GM19035 (cell line): Measurements from ENCODE around the gene CACNA1C.
"Not testable (repeated sequence)": the region's sequence is repeated elsewhere in the genome, so short reads cannot be mapped to it uniquely, and the experiment has no call there.

ENCODE experiments used
- ATAC-seq: cut with Tn5 transposase; IDR thresholded peaks from one replicate; pipeline ENCODE4 v1.9.1; 2021; ENCODE audit not compliant: unreplicated experiment

Gene CACNA1C

DNA sequence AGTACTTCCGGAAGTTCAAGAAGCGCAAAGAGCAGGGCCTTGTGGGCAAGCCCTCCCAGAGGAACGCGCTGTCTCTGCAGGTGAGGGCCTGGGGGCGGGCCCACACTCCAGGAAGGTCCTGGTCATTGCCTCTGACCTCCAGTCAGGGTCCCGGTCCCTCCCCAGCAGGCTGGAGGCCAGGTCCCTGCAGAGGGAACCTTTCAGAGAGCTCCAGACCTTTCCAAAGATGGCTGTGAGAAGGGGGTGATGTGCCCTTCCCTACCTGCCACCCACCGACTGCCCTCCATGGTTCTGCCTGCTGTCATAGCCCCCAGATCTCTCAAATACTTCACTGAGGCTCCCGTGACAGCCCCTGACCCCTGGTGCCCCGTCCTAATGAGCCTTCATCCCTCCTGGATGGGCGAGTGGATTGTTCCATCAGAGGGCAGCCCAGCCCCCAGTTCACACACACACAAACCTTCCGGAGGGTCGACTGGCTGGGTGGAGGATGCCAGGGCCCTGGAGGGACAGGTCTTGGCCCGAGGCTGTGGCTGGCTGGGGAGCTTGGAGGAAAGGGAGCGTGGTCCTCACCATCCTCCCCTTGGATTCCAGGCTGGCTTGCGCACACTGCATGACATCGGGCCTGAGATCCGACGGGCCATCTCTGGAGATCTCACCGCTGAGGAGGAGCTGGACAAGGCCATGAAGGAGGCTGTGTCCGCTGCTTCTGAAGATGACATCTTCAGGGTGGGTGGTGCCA lies 624.5 kb downstream of the CACNA1C start:
- no peak for ATAC-seq

DNA sequence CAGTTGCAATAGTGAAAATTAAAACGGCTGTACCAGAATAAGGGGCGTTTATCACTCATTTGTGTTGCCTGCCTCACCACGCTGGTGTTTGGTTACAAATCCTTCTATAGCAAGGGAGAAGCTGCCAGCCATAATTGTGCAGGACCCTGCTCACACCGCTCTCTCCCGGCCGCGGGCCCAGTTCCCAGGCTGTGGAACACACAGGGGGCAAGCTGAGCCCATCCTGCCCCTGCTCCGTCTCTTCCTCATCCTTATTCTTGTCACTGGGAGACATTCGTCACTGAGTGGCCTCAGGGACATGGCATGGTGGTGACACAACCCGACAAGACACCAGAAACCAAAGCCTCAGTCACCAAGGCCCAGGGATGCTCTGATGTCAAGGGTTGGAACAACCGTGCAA lies 625.6 kb downstream of the CACNA1C start:
- ATAC-seq: no peak

DNA sequence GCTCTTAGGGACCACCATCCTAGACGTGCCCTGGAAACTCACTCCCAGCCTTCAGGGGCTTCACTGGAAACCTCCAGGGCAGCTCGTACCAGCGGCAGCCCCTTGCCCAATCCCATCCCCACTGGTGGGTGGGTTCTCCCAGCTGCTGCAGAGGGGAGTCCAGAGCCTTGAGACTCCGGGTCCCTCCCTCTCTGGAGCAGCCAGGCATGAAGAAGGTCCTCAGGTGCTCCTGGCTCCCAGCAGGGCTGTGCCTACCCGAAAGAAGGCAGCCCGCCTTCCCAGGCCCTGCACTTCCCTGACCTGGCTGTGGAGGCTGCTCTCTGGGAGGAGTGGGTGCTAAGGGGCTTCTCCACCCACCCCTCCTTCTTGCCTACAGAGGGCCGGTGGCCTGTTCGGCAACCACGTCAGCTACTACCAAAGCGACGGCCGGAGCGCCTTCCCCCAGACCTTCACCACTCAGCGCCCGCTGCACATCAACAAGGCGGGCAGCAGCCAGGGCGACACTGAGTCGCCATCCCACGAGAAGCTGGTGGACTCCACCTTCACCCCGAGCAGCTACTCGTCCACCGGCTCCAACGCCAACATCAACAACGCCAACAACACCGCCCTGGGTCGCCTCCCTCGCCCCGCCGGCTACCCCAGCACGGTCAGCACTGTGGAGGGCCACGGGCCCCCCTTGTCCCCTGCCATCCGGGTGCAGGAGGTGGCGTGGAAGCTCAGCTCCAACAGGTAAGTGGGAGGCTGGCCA lies 626.5 kb downstream of the CACNA1C start:
- ATAC-seq: no peak

DNA sequence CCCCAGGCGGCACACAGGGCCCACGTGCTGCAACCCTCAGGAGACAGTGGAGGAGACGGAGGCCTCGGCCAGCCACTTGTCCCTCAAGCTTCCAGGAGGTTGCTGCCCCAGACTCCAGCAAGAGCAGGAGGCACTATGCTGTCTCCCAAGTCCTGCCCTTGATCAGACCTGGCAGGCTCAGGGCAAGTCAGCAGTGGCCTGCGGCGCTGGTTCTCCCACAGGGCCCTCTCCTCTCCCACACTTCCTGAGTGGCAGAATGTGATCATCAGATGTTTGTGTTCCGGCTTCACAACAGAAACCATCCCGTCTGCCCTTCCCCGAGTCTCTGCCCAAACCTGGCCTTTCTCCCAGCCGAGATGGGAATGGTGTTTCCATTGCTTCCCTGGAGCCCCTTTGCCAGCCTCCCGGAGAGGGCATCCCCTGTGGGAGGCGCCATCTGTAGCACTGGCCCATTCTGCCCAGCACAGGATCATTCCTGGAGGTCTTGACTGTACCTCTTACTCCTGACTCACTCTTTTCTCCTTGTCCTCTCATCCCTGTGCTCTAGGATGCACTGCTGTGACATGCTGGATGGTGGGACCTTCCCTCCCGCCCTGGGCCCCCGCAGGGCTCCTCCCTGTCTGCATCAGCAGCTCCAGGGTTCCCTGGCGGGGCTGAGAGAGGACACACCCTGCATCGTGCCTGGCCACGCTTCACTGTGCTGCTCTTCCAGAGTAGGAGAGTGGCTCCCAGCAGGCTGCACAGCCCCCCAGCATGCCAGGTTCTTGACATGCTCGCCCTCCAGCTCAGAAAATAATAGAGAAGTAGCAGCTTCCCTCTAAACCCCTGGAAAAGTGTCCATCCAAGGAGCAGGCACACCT lies 627.3 kb downstream of the CACNA1C start:
- ATAC-seq: no peak

DNA sequence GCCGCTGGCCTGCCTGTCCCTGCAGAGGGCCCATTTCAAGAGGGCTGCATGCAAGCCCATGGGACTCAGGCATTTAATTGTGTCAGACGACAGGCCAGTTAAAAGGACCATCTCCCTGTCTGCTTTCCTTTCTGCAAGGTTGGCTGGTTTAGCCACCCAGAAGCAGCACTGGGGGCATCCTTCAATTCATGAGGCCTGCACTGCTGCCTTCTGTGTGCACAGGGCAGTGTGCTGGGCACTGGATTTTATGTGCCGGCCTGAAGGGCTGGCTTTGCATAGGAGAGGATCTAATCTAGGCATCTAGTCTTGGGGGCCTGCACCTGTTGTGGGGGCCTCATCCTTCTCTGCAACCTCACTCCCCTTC lies 627.9 kb downstream of the CACNA1C start:
- ATAC-seq: no peak

DNA sequence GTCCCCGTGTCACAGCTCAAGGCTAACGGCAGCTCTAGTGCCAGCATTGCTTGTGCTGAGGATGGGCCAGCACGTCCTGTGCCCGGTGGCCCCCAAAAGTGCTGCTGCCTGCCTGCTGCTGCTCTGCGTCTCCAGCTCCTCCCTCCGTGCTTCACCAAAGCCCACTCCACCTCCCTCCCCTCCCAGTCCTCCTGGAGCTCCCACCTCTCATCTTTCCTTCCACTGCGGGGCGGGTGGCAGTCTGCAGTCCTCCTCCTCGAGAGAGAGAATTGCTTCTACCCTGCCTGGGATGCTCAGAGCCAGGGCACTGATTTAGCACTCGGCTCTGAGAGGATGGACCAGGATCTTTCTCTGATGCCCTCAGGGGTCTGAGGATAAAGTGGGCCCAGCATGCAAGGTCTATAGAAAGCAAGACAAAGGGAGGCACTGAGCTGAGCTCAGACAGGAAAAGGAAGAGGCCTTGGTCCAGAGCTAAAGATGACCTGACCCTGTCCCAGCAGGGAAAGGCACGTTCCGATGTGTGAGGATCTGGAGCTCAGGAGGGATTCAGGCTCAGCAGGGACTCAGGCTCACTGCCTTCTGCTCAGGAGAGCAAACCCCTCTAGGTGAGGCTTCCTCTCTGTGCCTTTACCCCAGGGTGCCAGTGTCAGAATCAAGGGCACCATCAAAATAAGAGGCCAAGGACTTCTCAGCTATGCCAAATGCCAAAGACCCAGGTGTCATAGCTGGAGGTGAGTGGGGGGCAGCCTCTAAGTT lies 628.8 kb downstream of the CACNA1C start:
- no peak for ATAC-seq

DNA sequence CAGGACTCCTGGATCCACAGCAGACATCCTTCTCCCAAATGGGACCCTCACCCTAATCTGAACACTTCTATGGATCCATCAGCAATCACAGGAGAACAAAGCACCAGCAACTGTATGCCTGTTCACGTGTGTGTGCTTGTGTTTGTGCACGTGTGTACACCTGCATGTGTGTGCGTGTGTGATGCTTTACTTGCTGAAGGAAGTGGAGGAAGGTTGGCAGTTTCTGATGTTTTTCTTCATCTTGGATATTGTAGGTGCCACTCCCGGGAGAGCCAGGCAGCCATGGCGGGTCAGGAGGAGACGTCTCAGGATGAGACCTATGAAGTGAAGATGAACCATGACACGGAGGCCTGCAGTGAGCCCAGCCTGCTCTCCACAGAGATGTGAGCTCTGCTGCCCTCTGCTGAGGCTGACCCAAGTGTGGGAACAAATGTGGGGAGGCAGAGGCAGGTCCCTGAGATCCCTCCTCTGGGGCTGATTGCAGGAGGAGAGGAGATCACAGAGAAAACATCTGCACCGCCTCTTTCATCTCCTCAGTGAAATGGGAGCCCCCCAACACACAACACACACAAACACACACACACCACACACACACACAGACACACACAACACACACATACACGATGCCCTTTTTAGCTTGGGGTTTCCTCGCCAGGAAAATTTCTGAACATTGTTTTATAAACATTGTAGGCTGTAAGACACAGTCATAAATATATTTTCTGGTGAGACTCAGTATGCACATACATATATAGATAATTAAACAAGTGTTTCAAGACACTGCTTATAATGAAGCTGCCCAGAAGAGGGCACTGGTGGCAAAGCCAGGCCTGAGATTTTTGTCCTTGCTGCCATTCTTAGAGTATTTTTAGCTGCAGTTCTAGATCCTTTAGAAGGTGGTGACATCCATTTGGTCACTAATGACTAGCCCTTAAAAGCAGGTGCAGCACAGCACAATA lies 629.8 kb downstream of the CACNA1C start:
- ATAC-seq: no peak

DNA sequence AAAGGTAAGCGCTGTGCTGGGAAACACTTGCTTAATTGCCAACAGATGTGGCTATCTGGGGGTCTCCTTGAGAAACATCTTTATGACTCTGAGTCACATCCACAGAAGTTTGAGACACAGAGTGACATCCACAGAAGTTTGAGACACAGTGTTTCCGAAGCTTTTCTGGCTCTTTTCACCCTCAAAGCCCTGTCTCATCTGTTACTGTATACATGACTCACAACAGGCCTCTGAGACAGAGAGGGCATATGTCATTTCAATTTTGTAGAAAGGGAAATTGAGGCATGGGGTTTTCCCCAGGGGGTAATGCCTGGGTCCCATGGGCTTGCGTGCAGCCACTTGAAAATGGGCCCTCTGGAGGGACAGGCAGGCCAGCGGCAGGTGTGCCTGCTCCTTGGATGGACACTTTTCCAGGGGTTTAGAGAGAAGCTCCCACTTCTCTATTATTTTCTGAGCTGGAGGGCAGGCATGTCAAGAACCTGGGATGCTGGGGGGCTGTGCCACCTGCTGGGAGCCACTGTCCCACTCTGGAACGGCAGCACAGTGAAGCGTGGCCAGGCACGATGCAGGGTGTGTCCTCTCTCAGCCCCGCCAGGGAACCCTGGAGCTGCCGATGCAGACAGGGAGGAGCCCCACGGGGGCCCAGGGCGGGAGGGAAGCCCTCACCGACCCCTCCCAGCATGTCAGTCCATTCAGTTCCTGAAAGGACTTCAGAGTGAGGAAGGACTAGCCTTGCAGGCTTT lies 630.7 kb downstream of the CACNA1C start:
- ATAC-seq: no peak

DNA sequence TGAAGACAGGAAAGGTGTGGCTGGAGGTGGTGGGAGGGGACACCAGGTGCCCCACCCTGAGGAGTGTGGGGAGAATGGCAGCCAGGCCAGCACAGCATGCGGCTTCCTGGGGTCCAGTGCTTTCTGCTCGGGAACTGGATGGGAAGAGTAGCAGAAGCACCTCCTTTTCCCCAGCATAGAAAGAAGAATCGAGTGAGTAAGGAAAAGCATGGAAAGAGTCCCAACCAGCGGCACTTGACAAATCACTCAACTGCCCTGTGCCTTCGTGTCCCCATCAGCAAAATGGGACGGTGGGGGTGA lies 631.2 kb downstream of the CACNA1C start:
- not testable (repeated sequence) for ATAC-seq

DNA sequence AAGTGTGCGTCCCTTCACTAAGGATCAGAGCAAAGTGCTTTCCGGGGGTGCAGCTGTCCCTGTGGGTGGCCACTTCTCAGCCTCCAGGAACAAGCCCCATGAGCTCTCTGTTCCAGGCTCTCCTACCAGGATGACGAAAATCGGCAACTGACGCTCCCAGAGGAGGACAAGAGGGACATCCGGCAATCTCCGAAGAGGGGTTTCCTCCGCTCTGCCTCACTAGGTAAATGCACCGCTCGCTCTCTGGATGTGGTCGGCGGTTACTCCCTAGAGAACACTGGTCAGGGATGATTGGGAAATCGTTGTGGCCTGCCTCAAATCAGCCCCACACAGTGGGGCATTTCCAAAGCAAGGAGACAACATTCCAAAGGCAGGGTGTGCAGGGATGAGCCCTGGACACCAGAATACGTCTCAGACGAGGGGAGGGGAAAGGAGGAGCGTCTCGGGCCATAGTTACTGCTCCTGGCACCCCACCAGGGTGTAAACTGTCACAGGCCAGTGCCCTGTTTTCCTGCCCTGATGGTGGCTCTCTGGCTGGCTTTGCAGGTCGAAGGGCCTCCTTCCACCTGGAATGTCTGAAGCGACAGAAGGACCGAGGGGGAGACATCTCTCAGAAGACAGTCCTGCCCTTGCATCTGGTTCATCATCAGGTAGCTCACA lies 633.0 kb downstream of the CACNA1C start:
- not testable (repeated sequence) for ATAC-seq

DNA sequence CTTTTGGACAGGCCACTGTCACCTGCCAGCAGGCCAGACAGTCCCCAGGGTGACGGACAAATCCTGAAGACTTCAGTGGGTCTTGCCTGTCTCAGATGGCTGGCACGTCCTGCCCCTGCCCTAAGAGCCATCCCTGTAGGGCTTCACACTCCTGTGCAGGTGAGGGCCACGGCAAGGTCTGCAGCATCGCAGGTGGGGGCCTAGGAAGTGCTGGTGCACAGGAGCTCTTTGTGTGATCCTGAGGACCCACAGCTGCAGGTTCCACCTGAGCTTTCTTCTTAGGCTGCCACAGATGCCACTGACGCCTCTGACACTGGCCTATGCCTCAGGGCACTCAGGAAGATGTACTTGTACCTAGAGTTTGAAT lies 633.5 kb downstream of the CACNA1C start:
- ATAC-seq: no peak

DNA sequence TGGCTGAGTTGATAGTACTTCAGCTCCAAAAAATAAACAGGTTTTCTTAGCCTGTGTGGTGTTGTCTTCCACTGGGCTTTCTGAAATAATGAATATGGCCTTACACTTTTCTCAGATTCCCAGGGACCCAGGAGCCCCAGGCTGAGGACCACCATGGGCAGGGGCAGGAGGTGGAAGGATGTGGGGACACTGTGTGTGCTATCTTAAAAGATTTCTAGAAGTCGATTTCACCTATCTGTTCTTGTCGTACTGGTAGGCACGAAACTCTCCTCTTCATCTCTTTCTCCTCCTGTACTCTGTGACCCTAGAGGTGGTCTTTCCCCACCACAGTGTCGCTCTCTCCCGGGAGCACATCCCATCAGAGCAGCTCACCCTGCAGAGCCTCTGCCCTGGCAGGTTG lies 634.3 kb downstream of the CACNA1C start:
- no peak for ATAC-seq

DNA sequence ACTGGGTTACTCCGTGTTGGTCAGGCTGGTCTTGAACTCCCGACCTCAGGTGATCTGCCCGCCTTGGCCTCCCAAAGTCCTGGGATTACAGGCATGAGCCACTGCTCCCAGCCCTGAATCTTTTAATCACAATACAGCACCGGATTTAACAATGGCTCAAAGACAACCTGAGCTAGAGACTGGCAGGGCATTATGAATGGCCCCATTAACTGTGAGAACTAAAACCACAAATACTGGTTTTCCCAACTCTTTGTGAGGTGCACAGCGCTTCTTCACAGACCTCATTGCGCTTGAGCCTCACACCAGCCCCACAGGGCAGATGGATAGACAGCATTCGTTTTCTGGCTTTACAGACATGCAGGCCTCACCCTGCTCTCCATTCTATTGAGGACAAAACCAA lies 634.9 kb downstream of the CACNA1C start:
- ATAC-seq: no peak

DNA sequence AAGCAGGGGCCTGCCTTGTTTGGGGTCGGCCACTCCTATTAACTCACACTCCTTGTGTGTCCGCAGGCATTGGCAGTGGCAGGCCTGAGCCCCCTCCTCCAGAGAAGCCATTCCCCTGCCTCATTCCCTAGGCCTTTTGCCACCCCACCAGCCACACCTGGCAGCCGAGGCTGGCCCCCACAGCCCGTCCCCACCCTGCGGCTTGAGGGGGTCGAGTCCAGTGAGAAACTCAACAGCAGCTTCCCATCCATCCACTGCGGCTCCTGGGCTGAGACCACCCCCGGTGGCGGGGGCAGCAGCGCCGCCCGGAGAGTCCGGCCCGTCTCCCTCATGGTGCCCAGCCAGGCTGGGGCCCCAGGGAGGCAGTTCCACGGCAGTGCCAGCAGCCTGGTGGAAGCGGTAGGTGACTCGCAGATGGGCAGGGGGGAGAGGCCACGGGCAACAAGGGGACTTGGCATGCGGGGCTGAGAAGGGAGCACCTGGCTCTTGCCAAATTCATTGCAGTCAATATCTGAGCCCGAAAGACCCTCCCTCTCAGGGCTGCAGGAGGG lies 635.7 kb downstream of the CACNA1C start:
- no peak for ATAC-seq

DNA sequence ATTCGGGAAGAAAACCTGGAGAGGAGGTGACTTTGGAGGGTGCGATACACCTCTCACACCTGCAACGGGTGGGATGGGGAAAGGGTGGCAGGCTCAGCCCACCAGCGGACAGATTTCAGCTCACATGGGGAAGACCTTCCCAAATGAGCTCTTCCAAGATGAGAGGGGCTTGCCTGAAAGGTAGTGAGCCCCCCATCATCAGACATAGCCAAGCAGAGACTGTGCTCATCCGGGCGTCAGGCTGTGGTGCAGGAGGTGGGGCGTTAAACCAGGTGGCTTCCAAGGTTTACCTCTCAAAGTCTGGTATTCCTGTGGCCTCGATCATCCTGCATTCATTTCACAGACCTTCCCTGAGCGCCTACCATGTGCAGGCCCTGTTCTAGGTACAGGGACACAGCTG lies 636.6 kb downstream of the CACNA1C start:
- ATAC-seq: no peak

DNA sequence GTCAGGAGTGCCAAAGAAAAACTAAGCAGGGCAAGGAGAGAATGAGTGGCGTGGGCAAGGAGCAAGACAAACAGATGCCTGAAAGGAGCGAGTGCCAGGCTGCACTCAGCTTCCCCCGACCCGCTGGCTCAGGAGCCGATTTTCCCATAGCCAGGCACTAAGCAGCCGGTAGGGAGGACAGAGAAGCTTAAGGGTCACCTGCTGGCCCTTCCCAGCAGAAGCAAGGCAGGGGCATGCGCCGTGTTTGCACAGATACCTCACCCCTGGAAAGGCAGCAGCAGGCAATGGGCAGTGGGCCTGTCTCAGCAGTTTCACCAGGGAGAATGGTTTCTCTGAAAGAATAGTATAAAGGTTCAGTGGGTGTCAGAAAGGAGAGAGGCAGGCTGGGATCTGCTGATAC lies 637.1 kb downstream of the CACNA1C start:
- no peak for ATAC-seq

DNA sequence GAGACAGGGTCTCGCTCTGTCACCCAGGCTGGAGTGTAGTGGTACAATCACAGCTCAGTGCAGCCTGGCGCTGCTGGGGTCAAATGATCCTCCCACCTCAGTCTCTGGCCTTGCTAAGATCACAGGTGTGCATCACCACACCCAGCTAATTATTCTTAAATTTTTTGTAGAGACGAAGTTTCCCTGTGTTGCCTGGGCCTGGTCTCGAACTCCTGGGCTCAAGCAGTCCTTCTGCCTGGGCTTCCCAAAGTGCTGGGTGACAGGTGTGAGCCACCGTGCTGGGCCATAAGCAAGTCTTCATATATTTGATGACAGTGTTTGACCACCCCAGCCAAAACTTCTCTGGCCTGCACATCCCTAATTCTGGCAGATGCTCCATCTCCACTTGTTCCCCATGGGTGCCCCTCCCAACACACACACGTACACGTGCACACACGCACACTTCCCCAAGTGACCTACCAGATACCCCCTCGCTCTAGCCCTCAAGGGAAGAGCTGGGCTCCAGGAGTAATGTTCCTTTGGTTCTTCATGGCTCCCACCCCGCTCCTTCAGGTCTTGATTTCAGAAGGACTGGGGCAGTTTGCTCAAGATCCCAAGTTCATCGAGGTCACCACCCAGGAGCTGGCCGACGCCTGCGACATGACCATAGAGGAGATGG lies 637.7 kb downstream of the CACNA1C start:
- ATAC-seq: no peak

DNA sequence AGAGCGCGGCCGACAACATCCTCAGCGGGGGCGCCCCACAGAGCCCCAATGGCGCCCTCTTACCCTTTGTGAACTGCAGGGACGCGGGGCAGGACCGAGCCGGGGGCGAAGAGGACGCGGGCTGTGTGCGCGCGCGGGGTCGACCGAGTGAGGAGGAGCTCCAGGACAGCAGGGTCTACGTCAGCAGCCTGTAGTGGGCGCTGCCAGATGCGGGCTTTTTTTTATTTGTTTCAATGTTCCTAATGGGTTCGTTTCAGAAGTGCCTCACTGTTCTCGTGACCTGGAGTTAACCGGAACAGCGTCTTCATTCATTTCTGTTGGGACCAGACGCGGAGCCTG lies 638.2 kb downstream of the CACNA1C start:
- ATAC-seq: peak; percentile 44
